A673 (cell line): ENCODE results near the gene ABCF3.

Source experiments
- CTCF ChIP-seq: fragments of 300-800, 200-600 bp; sonication (generic); conservative IDR thresholded peaks from 2 replicates; pipeline ENCODE4 v1.5.1; 2017; ENCODE audit warnings: low read depth, mild to moderate bottlenecking, antibody characterized with exemption, low read length, moderate library complexity, mixed read lengths
- EZH2 ChIP-seq: fragments of 200-600 bp; sonication (generic); IDR thresholded peaks from 2 replicates; pipeline ENCODE4 v1.6.1; 2017; ENCODE audit warnings: borderline replicate concordance, low read depth, mild to moderate bottlenecking, mixed read lengths, antibody characterized with exemption, low read length; ENCODE audit not compliant: poor library complexity, severe bottlenecking

DNA sequence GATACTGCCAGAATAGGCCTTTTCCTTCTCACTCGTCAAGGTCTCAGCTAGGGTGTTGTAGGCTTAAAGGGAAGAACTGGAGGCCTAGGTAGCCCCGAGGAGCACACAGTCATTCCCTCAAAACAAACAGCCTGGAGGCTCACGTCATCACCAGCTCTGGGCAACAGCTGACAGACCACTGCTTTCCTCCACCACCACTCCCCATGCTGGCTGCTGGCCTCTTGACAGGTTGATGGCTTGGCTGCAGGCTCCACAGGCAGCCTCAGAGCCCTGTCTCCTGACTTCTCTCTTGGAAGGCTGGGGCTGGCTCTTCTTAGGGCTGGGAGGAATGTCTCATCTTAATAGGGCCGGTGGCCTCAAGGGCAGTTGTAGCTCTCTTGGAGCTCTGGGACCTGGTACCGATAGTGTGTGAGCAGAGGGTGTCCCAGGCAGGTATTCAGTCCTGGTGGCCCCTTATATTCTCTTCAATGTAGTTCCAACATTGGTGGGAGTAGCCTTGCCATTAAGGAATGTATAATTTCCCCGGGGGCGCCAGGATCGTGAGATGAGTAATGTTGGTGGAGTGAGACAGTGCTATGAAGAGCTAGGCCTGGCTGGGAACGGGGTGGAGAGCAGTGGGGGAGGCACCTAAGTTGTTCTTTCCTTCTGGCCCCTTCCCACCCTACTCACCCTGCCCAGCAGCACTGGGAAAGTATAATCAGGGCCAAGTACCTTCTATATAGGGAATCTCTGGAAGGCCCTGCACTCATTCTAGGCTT, 17.5 kb upstream of the ABCF3 start:
- no peak for TF ChIP-seq EZH2
- no peak for TF ChIP-seq CTCF
